SK-N-SH treated with all-trans-retinoic acid at 6 μM for 48 hours (cell line): ENCODE data around the gene F11R.

ENCODE experiments used
- ATAC-seq: fragments of 200-7000 bp; cut with Tn5 transposase; 3 replicates; pipeline ENCODE4 v1.9.1; 2020; ENCODE audit warnings: mild to moderate bottlenecking, moderate library complexity
- ARNTL ChIP-seq: fragments of 450-650 bp; formaldehyde crosslinking; IDR thresholded peaks from 2 replicates; pipeline ENCODE4 v1.5.0; 2020; ENCODE audit warnings: low read depth, mild to moderate bottlenecking, moderate library complexity, borderline replicate concordance
- CREB5 ChIP-seq: fragments of 250-450 bp; sonication (Bioruptor Pico); IDR thresholded peaks from 2 replicates; pipeline ENCODE4 v1.5.1; 2020; ENCODE audit warnings: low read depth, mild to moderate bottlenecking, moderate library complexity
- CSDC2 ChIP-seq: fragments of 250-450 bp; sonication (Bioruptor Pico); IDR thresholded peaks from 2 replicates; pipeline ENCODE4 v1.5.0; 2020; ENCODE audit warnings: mild to moderate bottlenecking, moderate library complexity
- ESRRG ChIP-seq: fragments of 250-450 bp; sonication (Bioruptor Pico); IDR thresholded peaks from 2 replicates; pipeline ENCODE4 v1.6.1; 2021; ENCODE audit warnings: mild to moderate bottlenecking
- GLIS3 ChIP-seq: fragments of 250-450 bp; sonication (Bioruptor Pico); IDR thresholded peaks from 2 replicates; pipeline ENCODE4 v1.5.0; 2020; ENCODE audit warnings: mild to moderate bottlenecking, moderate library complexity
- ISL1 ChIP-seq: fragments of 250-450 bp; sonication (Bioruptor Pico); IDR thresholded peaks from 2 replicates; pipeline ENCODE4 v2.1.2; 2022; ENCODE audit warnings: mild to moderate bottlenecking, moderate library complexity
- OSR1 ChIP-seq: fragments of 250-450 bp; sonication (Bioruptor Pico); IDR thresholded peaks from 2 replicates; pipeline ENCODE4 v1.8.0; 2022; ENCODE audit warnings: moderate library complexity, mild to moderate bottlenecking, inconsistent platforms
- PATZ1 ChIP-seq: fragments of 250-450 bp; sonication (Bioruptor Pico); IDR thresholded peaks from 2 replicates; pipeline ENCODE4 v1.8.0; 2020; ENCODE audit warnings: mild to moderate bottlenecking, moderate library complexity, borderline replicate concordance
- POU6F1 ChIP-seq: fragments of 250-450 bp; sonication (Bioruptor Pico); IDR thresholded peaks from 2 replicates; pipeline ENCODE4 v1.8.0; 2021; ENCODE audit warnings: low read depth, mild to moderate bottlenecking, moderate library complexity, borderline replicate concordance
- PPARA ChIP-seq: fragments of 250-450 bp; sonication (Bioruptor Pico); IDR thresholded peaks from 2 replicates; pipeline ENCODE4 v1.5.0; 2020; ENCODE audit warnings: mild to moderate bottlenecking, borderline replicate concordance
- RARB ChIP-seq: fragments of 250-450 bp; sonication (Bioruptor Pico); IDR thresholded peaks from 2 replicates; pipeline ENCODE4 v1.8.0; 2021; ENCODE audit warnings: mild to moderate bottlenecking, moderate library complexity
- TCF4 ChIP-seq: fragments of 250-450 bp; sonication (Bioruptor Pico); IDR thresholded peaks from 2 replicates; pipeline ENCODE4 v1.8.0; 2021; ENCODE audit warnings: mild to moderate bottlenecking, moderate library complexity, borderline replicate concordance
- TSHZ2 ChIP-seq: fragments of 250-450 bp; sonication (Bioruptor Pico); IDR thresholded peaks from 2 replicates; pipeline ENCODE4 v1.5.0; 2020; ENCODE audit warnings: mild to moderate bottlenecking, moderate library complexity
- ZC3H10 ChIP-seq: fragments of 250-450 bp; sonication (Bioruptor Pico); IDR thresholded peaks from 2 replicates; pipeline ENCODE4 v1.5.1; 2021; ENCODE audit warnings: mild to moderate bottlenecking, moderate library complexity
- ZFP3 ChIP-seq: fragments of 250-450 bp; sonication (Bioruptor Pico); IDR thresholded peaks from 2 replicates; pipeline ENCODE4 v1.5.0; 2020; ENCODE audit warnings: mild to moderate bottlenecking, moderate library complexity
- ZFP30 ChIP-seq: fragments of 450-650 bp; formaldehyde crosslinking; IDR thresholded peaks from 2 replicates; pipeline ENCODE4 v1.5.0; 2022; ENCODE audit warnings: mild to moderate bottlenecking, moderate library complexity
- ZNF565 ChIP-seq: fragments of 450-650 bp; formaldehyde crosslinking; conservative IDR thresholded peaks from 2 replicates; pipeline ENCODE4 v1.5.0; 2020; ENCODE audit warnings: low read depth, mild to moderate bottlenecking, moderate library complexity
- ZNF70 ChIP-seq: fragments of 450-650 bp; formaldehyde crosslinking; IDR thresholded peaks from 2 replicates; pipeline ENCODE4 v1.5.0; 2020; ENCODE audit warnings: mild to moderate bottlenecking, moderate library complexity
- ZNF8 ChIP-seq: fragments of 450-650 bp; formaldehyde crosslinking; IDR thresholded peaks from 2 replicates; pipeline ENCODE4 v1.5.0; 2020; ENCODE audit warnings: mild to moderate bottlenecking, moderate library complexity

Gene F11R

GRCh38 chr1:161039154-161039545 lies 18.2 kb upstream of the F11R start:
- TF ChIP-seq TCF4 (CRISPR knock-in tag) (no peak), OSR1 (no peak), ZNF565 (CRISPR knock-in tag) (no peak), ESRRG (CRISPR knock-in tag) (no peak), ZNF70 (no peak), GLIS3 (CRISPR knock-in tag) (no peak), ARNTL (CRISPR knock-in tag) (no peak), PPARA (CRISPR knock-in tag) (no peak), ZC3H10 (CRISPR knock-in tag) (no peak), POU6F1 (CRISPR knock-in tag) (no peak), ZFP3 (CRISPR knock-in tag) (no peak), ZFP30 (no peak), ISL1 (CRISPR knock-in tag) (no peak), CREB5 (CRISPR knock-in tag) (no peak), ZNF8 (CRISPR knock-in tag) (no peak), RARB (CRISPR knock-in tag) (no peak)

GRCh38 chr1:161038523-161039153 lies 17.7 kb upstream of the F11R start, which contains the start of gene TSTD1:
TSS of gene TSTD1 (minus strand) at chr1:161038964. CDS start at chr1:161038889, 75 bp downstream.
- TF ChIP-seq RARB (CRISPR knock-in tag) (0 out of 2 replicates have a peak, but pooled peaks have one; percentile 23), TSHZ2 (CRISPR knock-in tag) (no peak)
- TF ChIP-seq, all 23 proteins: peak for 1
- peak; percentile 87 for ATAC-seq

More at GRCh38 chr1:161039154-161039545, 18.2 kb upstream of the F11R start:
- no peak for ATAC-seq

- TF ChIP-seq GLIS3 (CRISPR knock-in tag): no peak
- no peak for TF ChIP-seq RARB (CRISPR knock-in tag)
- no peak for TF ChIP-seq CSDC2 (CRISPR knock-in tag)
- ATAC-seq: peak; percentile 17
These were observed 16.9 kb upstream of the F11R start for GRCh38 chr1:161037661-161038522.

GRCh38 chr1:161033751-161034150 lies 12.8 kb upstream of the F11R start:
- ATAC-seq: no peak
- no peak for TF ChIP-seq ZNF565 (CRISPR knock-in tag)
- no peak for TF ChIP-seq PATZ1 (CRISPR knock-in tag)
- TF ChIP-seq TSHZ2 (CRISPR knock-in tag): no peak
- TF ChIP-seq PPARA (CRISPR knock-in tag): no peak
